GM23248 (cell line): ENCODE measurements around the gene SSB.

Experiments
- EZH2 ChIP-seq: fragments of 200-600 bp; sonication (generic); IDR thresholded peaks from 2 replicates; pipeline ENCODE4 v1.6.1; 2018; ENCODE audit warnings: antibody characterized with exemption, mild to moderate bottlenecking; ENCODE audit not compliant: insufficient read depth, poor library complexity, severe bottlenecking
- EZH2phosphoT487 ChIP-seq: fragments of 200-600 bp; sonication (generic); IDR thresholded peaks from 2 replicates; pipeline ENCODE4 v1.6.1; 2018; ENCODE audit warnings: antibody characterized with exemption, moderate library complexity, mild to moderate bottlenecking, low read depth; ENCODE audit not compliant: insufficient read depth

GRCh38 chr2:169755083-169755870, 43.4 kb upstream of the SSB start:
- no peak for TF ChIP-seq EZH2
- TF ChIP-seq EZH2phosphoT487, result no peak
